Mesothelial cell of epicardium (in vitro differentiated cells): ENCODE results near the gene PASK. TPM values are rescaled to one million over a fixed set of nuclear protein-coding genes. Genes with fewer than 3 reads are reported as not detected.

Experiments used
- DNase-seq, 2 experiments: peaks; one replicate each; pipeline ENCODE4 v3.0.0; 2021; ENCODE audit warnings: low spot score in 2 of 2; ENCODE audit not compliant: unreplicated experiment in 2 of 2
- H3K27ac Mint-ChIP-seq: 2 replicates; pipeline ENCODE4 v1.8.0; 2021; ENCODE audit warnings: mixed read lengths
- H3K27me3 Mint-ChIP-seq: 2 replicates; pipeline ENCODE4 v1.8.0; 2021; ENCODE audit warnings: low read depth, mixed read lengths
- H3K36me3 Mint-ChIP-seq: 2 replicates; pipeline ENCODE4 v1.8.0; 2021; ENCODE audit warnings: mixed read lengths
- H3K4me1 Mint-ChIP-seq: 2 replicates; pipeline ENCODE4 v1.8.0; 2021; ENCODE audit warnings: mixed read lengths
- H3K4me3 Mint-ChIP-seq: 2 replicates; pipeline ENCODE4 v1.8.0; 2021; ENCODE audit warnings: mild to moderate bottlenecking, moderate library complexity, mixed read lengths
- H3K9me3 Mint-ChIP-seq: 2 replicates; pipeline ENCODE4 v1.8.0; 2021; ENCODE audit warnings: mixed read lengths
- CTCF ChIP-seq: fragments of 200-600 bp; sonication (generic); IDR thresholded peaks from one replicate; pipeline ENCODE4 v1.5.0; 2021; ENCODE audit warnings: antibody characterized with exemption; ENCODE audit not compliant: unreplicated experiment
- total RNA-seq: library from RNA; stranded (reverse); gene quantifications from 3 replicates; pipeline ENCODE4 v1.2.1, GENCODE V29; 2021

The PASK gene
- total RNA-seq, 1 donor from 2014 or later = 26.1 TPM

GRCh38 chr2:241118737-241119505 is 30.4 kb downstream of the PASK start:
- Mint-ChIP-seq H3K9me3 (peaks cover 5% of the 10 kb centered on the region), H3K27me3 (no peaks in the 10 kb centered on the region), H3K4me1 (no peaks in the 10 kb centered on the region), H3K27ac (no peak overlapping the region), H3K4me3 (no peak overlapping the region), H3K36me3 (peaks cover 18% of the 10 kb centered on the region)
- DNase-seq = no peak
- TF ChIP-seq CTCF = no peak

DNA sequence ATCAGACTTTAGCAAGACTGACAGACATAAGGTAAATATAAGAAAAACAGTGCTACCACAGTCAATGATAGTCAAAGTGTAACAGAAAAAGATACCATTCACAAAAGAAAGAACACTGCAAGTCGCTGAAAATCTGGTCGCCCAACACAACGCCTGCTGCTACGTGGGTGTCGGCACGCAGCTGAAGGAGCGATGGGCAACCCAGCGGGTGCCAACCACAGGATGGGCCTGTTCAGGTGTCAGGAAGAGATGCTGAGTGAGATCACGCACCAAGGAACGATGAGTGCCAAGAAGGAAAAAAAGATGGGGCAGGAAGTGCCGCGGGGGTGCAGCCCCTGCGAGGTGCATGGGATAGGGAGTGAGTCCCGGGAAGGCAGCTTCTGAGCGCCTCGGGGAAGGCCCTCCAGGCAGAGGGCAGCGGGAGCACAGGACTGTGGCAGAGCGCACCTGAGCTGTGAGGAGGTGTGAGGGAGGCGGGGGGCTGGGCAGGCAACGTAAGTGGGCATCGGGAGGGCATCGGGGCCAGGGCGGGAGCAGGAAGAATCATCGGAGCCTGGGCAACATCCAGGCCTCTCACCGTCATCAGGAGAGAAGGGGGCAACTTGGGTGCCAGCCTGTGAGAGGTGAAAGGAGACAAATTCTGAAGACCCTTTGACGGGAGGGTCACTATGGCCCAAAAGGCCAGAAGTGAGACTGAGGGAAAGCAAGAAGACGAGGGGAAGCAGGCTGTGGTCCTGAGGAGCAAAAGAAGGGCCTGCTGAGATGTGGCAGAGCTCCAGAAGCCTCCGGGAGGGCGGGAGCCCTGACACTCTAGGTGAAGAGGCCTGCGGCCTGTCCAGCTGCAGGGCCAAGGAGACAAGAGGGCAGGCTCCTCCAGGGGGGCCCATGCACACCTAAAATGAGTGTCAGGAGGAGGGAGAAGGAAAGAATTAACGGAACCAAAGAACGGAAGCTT is 32.4 kb downstream of the PASK start:
- no peak for TF ChIP-seq CTCF
- H3K27ac Mint-ChIP-seq = no peak overlapping the region
- DNase-seq = no peak
- H3K27me3 Mint-ChIP-seq = no peaks in the 10 kb centered on the region
- no peak overlapping the region for H3K4me3 Mint-ChIP-seq
- H3K4me1 Mint-ChIP-seq = no peaks in the 10 kb centered on the region
- H3K9me3 Mint-ChIP-seq = peaks cover 5% of the 10 kb centered on the region
- H3K36me3 Mint-ChIP-seq = peaks cover 16% of the 10 kb centered on the region

- no peaks in the 10 kb centered on the region for H3K27me3 Mint-ChIP-seq
- peaks cover 2% of the 10 kb centered on the region for H3K36me3 Mint-ChIP-seq
- no peaks in the 10 kb centered on the region for H3K4me1 Mint-ChIP-seq
- no peak for DNase-seq
- no peak overlapping the region for H3K4me3 Mint-ChIP-seq
- no peak overlapping the region for H3K27ac Mint-ChIP-seq
- no peak for TF ChIP-seq CTCF
- no peaks in the 10 kb centered on the region for H3K9me3 Mint-ChIP-seq
Measured at GRCh38 chr2:241115361-241115760, 33.9 kb downstream of the PASK start.

DNA sequence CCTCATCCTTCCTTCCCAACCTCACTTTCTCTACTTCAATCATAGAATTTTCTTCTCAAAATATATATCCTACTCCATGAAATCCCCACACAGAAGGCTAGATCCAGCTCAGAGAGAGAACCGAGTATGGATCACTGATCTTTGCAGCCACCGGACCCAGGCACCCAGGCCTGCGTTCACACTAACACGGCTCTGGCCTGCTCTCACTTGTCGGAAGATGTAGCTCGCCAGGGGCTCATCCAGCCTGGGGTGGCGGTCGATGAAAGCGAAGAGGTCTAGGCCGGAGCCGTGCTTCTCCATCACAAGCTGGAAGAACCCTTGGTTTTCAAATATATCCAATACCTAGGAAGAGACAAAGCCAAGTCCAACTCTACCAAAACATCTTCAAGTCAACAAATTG is 34.4 kb downstream of the PASK start:
- TF ChIP-seq CTCF = no peak
- Mint-ChIP-seq H3K9me3 (no peaks in the 10 kb centered on the region), H3K4me1 (no peaks in the 10 kb centered on the region), H3K27ac (no peak overlapping the region), H3K27me3 (no peaks in the 10 kb centered on the region), H3K4me3 (no peak overlapping the region), H3K36me3 (no peaks in the 10 kb centered on the region)
- no peak for DNase-seq

DNA sequence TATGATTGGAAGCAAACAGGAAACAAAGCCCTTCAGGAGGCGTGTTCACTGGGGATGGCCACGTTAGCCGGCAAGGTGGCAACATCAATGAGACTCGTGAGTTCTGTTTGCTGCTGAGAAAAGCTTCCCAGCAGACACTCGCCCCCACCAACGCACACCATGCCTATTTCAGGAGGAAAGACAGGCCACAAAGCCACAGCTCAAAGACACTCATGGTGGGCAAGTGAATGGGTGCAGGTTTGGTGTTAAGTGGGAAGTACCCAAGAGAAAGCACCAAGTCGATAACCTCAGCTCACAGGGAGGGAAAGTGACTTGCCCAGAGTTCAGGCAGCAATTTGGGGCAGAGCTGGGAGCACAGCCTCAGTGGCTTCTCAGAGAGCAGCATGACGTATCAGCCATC is 36.7 kb downstream of the PASK start:
- no peaks in the 10 kb centered on the region for H3K27me3 Mint-ChIP-seq
- no peak for TF ChIP-seq CTCF
- H3K36me3 Mint-ChIP-seq = no peaks in the 10 kb centered on the region
- no peak for DNase-seq
- H3K9me3 Mint-ChIP-seq = no peaks in the 10 kb centered on the region
- H3K4me1 Mint-ChIP-seq = no peaks in the 10 kb centered on the region
- no peak overlapping the region for H3K27ac Mint-ChIP-seq
- H3K4me3 Mint-ChIP-seq = no peak overlapping the region
